Activated CD8-positive, alpha-beta T cell treated with anti-CD3 and anti-CD28 coated beads for 36 hours (primary cell): ENCODE data around the gene FAM13A. TPM values are rescaled to one million over a fixed set of nuclear protein-coding genes. Genes with fewer than 3 reads are reported as not detected.

Source experiments
- ATAC-seq: fragments of 200-7000 bp; cut with Tn5 transposase; one replicate; pipeline ENCODE4 v1.10.0; 2021; ENCODE audit warnings: mild to moderate bottlenecking, moderate library complexity
- CTCF ChIA-PET: fragments of 350-600 bp; sonication (Branson Sonifier 250); formaldehyde crosslinking; loops from one replicate; lab custom pipeline; 2021; ENCODE audit warnings: antibody characterized with exemption; lab: Charles Lee
- POLR2A ChIA-PET: fragments of 350-600 bp; sonication (Branson Sonifier 250); formaldehyde crosslinking; loops from one replicate; lab custom pipeline; 2021; ENCODE audit warnings: antibody characterized with exemption; lab: Charles Lee
- DNase-seq: peaks from one replicate; pipeline ENCODE4 v3.0.0-alpha.2; 2020
- H3K27ac Mint-ChIP-seq: one replicate; pipeline ENCODE4 v1.8.0; 2021; ENCODE audit warnings: mild to moderate bottlenecking, mixed read lengths
- H3K27me3 Mint-ChIP-seq: one replicate; pipeline ENCODE4 v1.8.0; 2021; ENCODE audit warnings: mixed read lengths
- H3K36me3 Mint-ChIP-seq: one replicate; pipeline ENCODE4 v1.8.0; 2021; ENCODE audit warnings: low read depth, mixed read lengths
- H3K4me1 Mint-ChIP-seq: one replicate; pipeline ENCODE4 v1.8.0; 2021; ENCODE audit warnings: low read depth, mixed read lengths
- H3K4me3 Mint-ChIP-seq: one replicate; pipeline ENCODE4 v1.8.0; 2021; ENCODE audit warnings: mild to moderate bottlenecking, moderate library complexity, mixed read lengths
- H3K9me3 Mint-ChIP-seq: one replicate; pipeline ENCODE4 v1.8.0; 2021; ENCODE audit warnings: mixed read lengths
- intact Hi-C: fragments of 100-400 bp; cut with micrococcal nuclease; formaldehyde crosslinking; loops from one replicate; pipeline ENCODE4 v1.10.0; 2022
- total RNA-seq, 2 experiments: library from RNA; stranded (reverse); gene quantifications; one replicate each; pipeline ENCODE4 v1.2.3, GENCODE V29; 2021
- TF ChIP-seq, protein P1 (sequence below): fragments of 200-600 bp; IDR thresholded peaks from one replicate; pipeline ENCODE4 v1.8.0; 2022; ENCODE audit warnings: antibody characterized with exemption, mild to moderate bottlenecking

FAM13A gene
- total RNA-seq, 2 experiments from 2014 or later, result 4.5 to 6.0 TPM

DNA sequence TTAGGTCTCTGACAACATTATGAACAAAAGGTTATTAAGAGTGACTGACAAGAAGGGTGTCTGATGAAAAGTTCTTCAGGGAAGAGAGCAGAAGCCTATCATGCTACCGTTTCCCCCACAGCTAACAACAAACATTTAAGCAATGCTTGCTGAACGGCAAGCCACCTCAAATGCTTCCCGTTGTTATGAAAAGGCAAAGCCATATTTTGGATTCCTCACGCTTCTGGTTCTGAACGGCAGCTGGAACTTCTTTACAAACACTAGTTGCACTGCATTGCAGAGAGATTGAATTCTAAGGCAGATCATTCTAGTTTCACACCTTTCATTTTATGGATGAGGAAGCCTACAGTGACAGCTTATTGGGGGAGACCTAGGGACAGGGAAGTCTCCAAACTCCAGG, 310.8 kb downstream of the FAM13A start:
- intact Hi-C loops, result no loop called here
- no peak overlapping the region for H3K27ac Mint-ChIP-seq
- DNase-seq, result no peak
- TF ChIP-seq, protein P1, sequence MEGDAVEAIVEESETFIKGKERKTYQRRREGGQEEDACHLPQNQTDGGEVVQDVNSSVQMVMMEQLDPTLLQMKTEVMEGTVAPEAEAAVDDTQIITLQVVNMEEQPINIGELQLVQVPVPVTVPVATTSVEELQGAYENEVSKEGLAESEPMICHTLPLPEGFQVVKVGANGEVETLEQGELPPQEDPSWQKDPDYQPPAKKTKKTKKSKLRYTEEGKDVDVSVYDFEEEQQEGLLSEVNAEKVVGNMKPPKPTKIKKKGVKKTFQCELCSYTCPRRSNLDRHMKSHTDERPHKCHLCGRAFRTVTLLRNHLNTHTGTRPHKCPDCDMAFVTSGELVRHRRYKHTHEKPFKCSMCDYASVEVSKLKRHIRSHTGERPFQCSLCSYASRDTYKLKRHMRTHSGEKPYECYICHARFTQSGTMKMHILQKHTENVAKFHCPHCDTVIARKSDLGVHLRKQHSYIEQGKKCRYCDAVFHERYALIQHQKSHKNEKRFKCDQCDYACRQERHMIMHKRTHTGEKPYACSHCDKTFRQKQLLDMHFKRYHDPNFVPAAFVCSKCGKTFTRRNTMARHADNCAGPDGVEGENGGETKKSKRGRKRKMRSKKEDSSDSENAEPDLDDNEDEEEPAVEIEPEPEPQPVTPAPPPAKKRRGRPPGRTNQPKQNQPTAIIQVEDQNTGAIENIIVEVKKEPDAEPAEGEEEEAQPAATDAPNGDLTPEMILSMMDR, result no peak
- H3K4me1 Mint-ChIP-seq, result no peaks in the 10 kb centered on the region
- no peaks in the 10 kb centered on the region for H3K9me3 Mint-ChIP-seq
- H3K36me3 Mint-ChIP-seq, result no peaks in the 10 kb centered on the region
- ATAC-seq, result no peak
- no peak overlapping the region for H3K4me3 Mint-ChIP-seq
- ChIA-PET CTCF (interaction anchor here (1.2 to 4.2 kb wide), 3 partner anchors 9 to 207 kb away, joined by 3 to 12 read pairs (median 3); no protein-coding TSS in a partner anchor), POLR2A (no interaction called here)
- no peaks in the 10 kb centered on the region for H3K27me3 Mint-ChIP-seq

DNA sequence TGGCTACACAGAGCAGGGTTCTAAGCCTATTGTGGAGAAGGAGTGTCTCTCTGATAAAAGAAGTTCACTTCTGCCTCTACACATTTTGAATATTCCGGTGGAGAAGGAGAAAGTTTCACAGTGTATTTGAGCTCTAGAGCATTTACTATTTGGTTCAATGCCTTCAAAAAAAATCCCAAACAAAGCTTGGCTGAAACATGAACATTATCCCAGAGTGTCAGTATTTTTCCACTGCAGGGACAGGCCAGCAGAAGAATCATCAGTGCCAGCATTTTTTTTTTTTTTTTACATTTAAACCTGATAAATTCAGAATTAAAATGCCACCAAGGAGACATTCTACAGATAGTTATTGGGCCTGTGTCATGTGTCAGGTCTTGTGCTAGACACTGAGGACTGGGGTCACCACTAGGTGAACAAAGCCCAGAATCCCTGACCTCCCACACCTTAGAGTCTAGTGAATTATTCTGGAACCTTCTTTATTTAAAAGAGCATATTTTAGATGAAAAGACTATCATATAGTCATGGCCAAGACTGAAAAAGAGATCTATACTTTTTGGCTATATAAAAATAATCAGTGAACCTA, 311.3 kb downstream of the FAM13A start:
- DNase-seq (no peak), ATAC-seq (no peak)
- CTCF ChIA-PET, result interaction anchor here (1.4 to 4.2 kb wide), 2 partner anchors 9 to 206 kb away, joined by 3 to 12 read pairs; no protein-coding TSS in a partner anchor
- H3K4me1 Mint-ChIP-seq, result no peaks in the 10 kb centered on the region
- POLR2A ChIA-PET, result interaction anchor here (0.7 kb wide), 1 partner anchor 211 kb away, joined by 6 read pairs; no protein-coding TSS in a partner anchor
- H3K27ac Mint-ChIP-seq, result no peak overlapping the region
- H3K36me3 Mint-ChIP-seq, result no peaks in the 10 kb centered on the region
- intact Hi-C loops, result no loop called here
- H3K4me3 Mint-ChIP-seq, result no peak overlapping the region
- no peaks in the 10 kb centered on the region for H3K27me3 Mint-ChIP-seq
- no peaks in the 10 kb centered on the region for H3K9me3 Mint-ChIP-seq
- TF ChIP-seq, protein P1, result no peak

GRCh38 chr4:88745175-88745574, 311.8 kb downstream of the FAM13A start:
- ChIA-PET CTCF (interaction anchor here (1.4 to 4.2 kb wide), 2 partner anchors 8 to 206 kb away, joined by 3 to 12 read pairs; no protein-coding TSS in a partner anchor), POLR2A (interaction anchor here (0.7 kb wide), 1 partner anchor 211 kb away, joined by 6 read pairs; no protein-coding TSS in a partner anchor)
- Mint-ChIP-seq H3K27ac (no peak overlapping the region), H3K4me1 (no peaks in the 10 kb centered on the region), H3K36me3 (no peaks in the 10 kb centered on the region), H3K9me3 (no peaks in the 10 kb centered on the region), H3K27me3 (no peaks in the 10 kb centered on the region), H3K4me3 (no peak overlapping the region)
- ATAC-seq (no peak), DNase-seq (no peak)
- TF ChIP-seq, protein P1, result no peak
- intact Hi-C loops, result no loop called here

- TF ChIP-seq, protein P1, result no peak
- Mint-ChIP-seq H3K27ac (no peak overlapping the region), H3K9me3 (no peaks in the 10 kb centered on the region), H3K4me3 (no peak overlapping the region), H3K4me1 (no peaks in the 10 kb centered on the region), H3K36me3 (no peaks in the 10 kb centered on the region), H3K27me3 (no peaks in the 10 kb centered on the region)
- POLR2A ChIA-PET, result interaction anchor here (0.6 kb wide), 1 partner anchor 419 kb away, joined by 3 read pairs; no protein-coding TSS in a partner anchor
- DNase-seq, result no peak
- no peak for ATAC-seq
- intact Hi-C loops, result no loop called here
- CTCF ChIA-PET, result interaction anchor here (4.2 kb wide), 1 partner anchor 205 kb away, joined by 12 read pairs; no protein-coding TSS in a partner anchor
Measured at GRCh38 chr4:88744609-88745008, 312.4 kb downstream of the FAM13A start.

DNA sequence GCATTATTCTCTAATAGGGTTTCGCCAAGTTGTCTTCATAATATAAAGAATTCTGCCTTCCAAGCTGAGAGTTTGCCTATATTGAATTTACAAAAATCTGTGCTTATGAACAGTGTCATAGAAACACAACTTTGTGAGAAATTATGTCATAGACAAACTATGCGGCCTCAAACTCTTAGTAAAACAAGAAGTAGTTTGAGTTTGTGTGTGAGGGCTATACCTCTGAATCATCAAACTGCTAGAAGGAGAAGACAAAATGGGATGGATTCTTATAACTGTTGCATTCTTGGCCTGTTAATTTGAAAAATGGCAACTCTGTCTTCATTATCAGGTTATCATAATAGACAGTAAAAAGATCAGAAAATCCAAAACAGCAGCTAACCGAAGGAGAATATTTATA, 313.3 kb downstream of the FAM13A start:
- ChIA-PET POLR2A (no interaction called here), CTCF (interaction anchor here (4.2 kb wide), 1 partner anchor 204 kb away, joined by 12 read pairs; no protein-coding TSS in a partner anchor)
- Mint-ChIP-seq H3K36me3 (no peaks in the 10 kb centered on the region), H3K4me3 (no peak overlapping the region), H3K9me3 (no peaks in the 10 kb centered on the region), H3K4me1 (peaks cover 3% of the 10 kb centered on the region), H3K27ac (no peak overlapping the region), H3K27me3 (no peaks in the 10 kb centered on the region)
- DNase-seq (no peak), ATAC-seq (no peak)
- intact Hi-C loops, result no loop called here
- TF ChIP-seq, protein P1, result no peak
